GM18502 (cell line): ENCODE measurements around the gene RGS6.

Experiments
- ATAC-seq: cut with Tn5 transposase; IDR thresholded peaks from one replicate; pipeline ENCODE4 v1.9.1; 2021; ENCODE audit warnings: mild to moderate bottlenecking; ENCODE audit not compliant: unreplicated experiment, poor library complexity

Gene RGS6

DNA sequence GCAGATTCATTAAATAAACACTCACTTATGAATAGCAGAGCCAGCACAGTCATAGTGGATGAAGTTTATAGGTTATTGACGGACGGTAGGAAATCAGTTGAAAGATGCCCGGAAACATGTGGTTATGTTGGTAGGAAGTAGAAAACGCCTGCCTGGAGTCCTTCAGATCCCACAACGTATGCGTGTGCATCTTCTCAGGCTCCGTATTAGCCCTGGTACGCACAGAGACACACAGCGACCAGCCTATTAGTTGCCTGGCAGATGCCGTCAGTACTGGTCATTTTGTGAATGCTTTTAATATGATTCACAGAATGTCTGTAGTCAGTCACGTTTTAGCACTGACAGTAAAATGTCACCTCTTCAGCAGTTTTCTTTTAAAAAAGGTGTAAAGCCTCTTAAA is 196.4 kb downstream of the RGS6 start:
- ATAC-seq: no peak

DNA sequence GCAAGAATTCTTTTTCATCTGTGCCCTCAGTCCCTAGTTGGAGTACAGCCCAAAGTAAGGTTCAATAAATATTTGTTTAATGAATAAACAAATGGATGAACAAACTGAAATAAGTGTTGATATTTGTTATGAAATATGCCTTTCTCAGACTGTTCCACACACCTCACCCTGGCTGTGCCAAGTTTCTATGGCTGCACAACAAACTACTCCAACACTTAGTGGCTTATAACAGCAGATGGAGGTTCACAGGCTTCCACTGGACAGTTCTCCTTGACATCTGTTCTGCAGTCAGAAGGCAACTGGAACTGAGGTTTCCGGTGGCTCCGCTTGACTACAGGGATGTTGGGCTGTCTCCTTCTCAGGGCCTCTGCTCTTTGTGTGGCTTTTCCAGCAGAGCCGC is 197.1 kb downstream of the RGS6 start:
- no peak for ATAC-seq

DNA sequence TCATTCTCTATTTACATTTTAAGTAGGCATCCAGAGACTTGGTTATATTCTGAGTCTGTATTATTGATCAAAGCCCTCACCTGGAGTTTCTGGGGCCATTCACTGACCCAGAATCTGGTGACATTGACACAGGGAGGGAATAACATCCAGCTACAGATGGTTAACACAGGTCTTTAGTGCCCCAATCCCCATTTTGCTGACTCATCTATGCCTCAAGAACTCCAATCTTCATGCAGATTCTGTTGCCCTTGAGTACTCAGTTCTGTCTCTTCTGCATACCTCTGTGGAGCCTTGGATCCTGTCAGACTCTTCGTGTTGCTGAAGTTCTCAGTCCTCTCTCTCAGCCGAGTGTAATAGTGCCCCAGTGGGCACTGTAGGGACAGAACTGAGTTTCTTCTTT is 208.9 kb downstream of the RGS6 start:
- no peak for ATAC-seq

DNA sequence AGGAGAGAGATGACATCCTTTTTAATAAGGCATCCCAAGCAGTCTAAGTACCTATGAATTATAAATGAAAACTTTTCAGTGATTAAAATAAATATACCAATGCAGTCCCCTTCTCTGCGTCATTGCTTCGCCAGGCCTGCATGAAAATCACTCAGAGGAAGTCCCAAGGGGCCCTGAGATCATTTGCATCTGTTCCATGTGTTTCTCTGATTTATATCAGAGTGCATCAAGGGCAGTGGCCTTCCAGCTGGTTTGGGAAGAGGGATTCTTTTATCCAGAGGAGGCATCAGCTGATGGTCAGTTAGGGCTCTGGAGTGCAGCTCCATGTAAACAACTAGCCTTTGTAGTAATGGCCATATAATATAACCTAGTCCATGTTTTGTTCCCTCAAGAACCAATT is 210.1 kb downstream of the RGS6 start:
- no peak for ATAC-seq

DNA sequence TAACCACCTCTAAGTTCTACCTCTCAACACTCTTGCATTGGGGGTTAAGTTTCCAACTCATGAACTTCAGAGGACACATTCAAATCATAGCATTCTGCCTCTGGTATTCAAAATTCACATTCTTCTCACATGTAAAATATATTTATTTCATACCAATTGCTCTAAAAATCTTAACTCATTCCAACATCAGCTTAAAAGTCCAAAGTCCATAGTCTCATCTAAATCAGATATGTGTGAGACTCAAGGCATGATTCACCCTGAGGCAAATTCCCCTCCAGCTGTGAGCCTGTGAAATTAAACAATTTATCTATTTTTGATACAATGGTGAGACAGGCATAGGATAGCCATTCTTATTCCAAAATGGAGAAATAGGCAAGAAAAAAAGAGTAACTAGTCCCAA is 214.0 kb downstream of the RGS6 start:
- ATAC-seq: no peak

DNA sequence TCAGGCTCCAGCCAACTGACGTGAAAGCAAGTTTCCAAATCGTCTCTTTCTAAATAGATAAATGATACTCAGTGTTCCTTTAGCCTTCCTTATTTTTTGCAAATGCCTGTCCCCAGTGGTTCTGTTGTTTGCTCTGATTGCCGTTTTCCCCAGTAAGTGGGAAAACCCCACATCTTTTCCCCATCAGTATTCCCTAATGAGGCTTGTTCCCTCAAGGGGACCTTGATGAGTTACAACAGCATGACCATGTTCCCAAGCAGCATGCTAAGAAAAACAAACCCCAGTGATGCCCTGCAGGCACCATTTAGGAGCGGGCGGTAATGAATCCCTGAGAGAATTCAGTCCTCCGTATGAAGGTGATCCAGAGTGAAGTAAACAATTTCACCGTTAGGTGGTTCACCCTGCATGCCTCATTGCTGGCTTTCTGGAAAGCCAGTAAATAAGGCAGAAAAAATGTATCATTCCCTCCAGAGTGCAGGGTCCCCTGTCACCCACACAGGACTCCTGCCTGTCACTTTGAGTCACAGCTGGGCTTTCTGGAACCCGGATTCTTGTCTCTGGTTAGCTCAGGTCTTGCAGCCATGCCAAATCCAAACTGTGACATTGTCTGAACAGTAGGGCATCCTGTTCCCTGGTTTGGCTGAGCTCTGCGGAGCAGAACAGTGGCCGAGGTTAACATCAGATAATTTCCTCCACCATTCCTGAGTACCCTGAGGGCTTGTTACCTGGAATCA is 222.6 kb downstream of the RGS6 start:
- no peak for ATAC-seq

DNA sequence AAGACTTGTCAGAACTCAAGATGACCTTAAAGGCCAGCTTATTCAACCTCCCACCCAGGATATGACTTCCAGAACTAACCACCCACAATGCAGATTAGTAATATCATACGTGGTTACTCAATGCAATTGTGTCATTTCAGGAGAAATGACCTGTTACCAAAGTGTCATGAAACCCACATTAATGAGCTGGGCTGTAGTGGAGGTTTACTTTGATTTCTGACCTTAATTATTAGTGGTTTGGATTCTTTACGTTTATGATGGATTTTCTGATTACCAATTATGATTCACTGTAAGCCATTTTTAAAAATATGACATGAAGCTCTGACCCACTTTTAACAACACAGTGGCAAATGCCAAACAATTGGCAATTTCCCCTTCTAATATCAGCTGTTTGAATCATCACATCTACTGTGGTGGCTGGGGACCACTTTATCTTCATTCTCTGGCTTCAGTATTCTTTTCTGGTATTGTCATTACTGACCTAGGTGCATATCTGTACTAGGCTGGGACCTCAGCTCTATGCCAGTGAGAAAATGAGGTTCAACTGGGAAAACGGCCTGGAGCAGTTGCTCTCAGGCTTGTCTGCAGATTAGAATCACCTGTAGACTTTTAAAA is 223.3 kb downstream of the RGS6 start:
- ATAC-seq: no peak

DNA sequence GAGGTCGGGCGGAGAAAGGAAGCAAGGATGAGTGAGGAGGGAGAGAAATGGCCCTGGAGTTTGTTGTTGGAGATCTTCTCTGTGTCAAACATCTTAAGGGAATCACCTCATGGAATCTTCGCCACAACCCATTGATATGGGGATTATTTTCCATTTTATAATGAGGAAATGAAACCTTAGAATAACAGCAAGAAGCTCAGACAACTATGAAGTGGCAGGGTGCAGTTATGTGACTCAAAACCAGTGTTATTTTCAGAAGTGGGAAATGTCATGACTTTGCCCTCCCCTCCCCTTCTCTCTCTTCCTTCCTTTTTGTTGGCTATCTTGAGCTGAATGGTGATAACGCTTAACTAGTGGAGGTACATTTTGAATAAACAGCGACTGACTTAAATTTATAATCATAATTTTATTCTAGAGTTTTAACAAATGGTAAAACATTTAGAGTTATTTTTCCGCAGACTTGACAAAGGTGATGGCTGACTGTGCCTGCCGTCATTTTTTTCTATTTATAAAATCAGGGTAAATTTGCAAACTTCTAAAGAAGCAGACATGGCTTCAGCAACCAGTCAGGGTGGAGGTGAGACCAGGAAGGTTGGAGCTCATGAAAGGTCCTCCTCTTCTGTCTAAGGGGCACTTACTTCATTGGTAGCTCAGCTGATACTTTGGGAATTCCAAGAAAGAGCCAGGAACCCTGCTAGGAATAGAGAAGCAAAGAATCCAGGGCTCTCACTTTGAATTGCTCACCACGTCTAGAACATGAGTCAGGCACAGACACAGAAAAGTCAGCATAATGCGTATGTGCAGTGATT is 232.4 kb downstream of the RGS6 start:
- no peak for ATAC-seq

DNA sequence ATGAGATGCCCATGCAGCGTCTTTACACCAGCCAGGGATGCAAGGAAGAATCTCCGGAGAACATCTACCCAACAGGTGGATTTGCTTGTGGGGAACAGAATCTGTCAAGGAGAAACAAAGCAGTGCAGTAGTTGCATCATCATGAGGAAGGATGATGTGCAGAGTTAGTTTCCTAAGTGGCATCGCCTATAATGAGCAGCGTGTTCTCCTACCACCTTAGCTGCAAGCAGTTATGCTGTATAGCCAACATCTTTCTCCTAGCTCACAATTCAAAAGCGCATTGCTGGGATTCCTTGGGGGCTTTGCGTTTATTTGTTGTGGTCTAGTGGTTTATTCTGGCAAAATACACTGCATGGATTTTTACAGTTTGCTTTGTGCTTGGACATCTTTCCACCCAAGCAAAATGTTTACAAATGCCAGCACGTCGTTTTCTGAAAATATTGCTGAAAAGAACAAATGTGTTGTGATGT is 233.0 kb downstream of the RGS6 start:
- no peak for ATAC-seq

DNA sequence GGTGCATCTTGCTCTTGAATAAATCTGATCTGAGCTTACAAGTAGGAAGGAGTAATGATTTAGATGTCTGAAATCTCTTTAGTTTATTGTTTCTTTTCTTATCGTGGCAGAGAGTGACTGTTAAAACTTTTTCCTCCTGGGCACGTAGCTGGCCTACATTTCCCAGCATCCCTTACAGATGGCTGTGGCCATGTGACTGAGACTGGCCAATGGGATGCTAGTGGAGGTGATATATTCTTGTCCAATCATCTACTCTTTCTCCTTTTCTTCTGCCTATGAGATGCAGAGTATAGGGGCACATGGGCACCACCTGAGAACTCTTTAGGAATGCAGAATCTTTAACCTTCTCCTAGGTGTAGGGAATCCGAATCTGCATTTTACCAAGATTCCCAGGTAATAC is 237.3 kb downstream of the RGS6 start:
- no peak for ATAC-seq

DNA sequence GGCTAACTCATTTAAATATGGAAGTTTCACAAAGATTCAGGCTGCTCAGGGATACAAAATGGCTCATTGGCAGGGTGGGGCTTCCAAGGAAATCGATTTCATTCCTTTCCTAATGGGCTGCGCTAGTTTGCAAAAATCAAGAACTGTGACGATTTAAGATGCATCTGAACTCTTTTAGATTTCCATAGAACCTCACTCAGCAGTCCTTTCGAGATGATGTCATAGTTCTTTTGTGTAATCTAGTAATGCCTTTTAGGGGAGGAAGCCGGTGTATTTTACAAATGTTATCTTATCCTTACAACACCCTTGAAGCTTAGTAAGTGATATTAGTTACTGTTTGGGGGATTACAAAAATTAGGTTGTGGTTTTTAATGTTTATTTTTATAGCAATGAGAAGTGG is 239.8 kb downstream of the RGS6 start:
- ATAC-seq: no peak

DNA sequence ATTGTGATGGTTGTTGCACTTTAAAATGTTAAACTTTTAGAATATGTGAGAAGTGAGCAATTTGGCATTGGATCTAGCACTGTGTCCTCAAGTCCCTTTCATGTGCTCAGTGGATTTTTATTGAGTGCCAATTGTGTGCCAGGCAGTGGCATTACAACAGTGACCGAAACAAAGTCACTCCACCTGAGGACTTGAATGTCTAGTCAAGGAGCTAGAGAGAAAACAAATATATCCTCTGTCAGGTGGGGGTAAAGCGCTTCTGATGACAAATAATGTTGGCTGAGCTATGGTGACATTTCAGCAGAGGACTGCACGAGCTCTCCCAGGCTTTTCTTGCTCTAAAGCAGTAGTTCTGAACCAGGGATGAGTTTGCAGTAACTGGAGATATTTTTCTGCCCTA is 240.4 kb downstream of the RGS6 start:
- no peak for ATAC-seq

DNA sequence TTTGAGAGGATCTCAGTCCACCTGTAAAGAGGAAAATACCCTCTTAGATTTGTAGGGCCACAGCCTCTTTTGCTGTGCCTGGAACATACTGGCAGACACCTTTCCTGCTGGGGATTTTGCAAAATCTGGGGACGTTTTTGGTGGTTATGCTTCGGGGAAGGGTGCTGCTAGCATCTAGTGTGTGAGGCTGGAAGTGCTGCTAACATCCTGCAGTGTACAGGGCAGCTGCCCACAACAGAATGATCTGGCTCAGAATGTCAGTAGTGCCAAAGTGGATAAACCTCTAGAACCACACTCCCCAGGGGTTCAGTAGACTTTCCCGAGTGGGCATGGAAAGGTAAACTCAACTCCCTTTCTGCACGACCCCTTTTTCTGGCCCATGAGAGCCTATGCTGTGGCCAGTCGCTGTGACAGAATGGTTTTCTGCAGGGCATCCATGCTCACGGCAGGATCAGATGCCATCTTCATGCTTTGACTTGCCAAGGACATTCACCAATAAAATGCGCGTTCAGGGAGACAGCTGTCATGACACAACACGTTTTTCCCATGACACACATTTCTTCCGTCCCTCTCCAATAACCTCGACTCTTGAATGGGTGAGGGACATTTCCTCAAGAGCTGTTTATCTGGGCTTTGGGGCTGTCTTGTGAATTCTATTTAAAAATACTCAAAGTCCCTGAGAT is 240.9 kb downstream of the RGS6 start:
- ATAC-seq: no peak

DNA sequence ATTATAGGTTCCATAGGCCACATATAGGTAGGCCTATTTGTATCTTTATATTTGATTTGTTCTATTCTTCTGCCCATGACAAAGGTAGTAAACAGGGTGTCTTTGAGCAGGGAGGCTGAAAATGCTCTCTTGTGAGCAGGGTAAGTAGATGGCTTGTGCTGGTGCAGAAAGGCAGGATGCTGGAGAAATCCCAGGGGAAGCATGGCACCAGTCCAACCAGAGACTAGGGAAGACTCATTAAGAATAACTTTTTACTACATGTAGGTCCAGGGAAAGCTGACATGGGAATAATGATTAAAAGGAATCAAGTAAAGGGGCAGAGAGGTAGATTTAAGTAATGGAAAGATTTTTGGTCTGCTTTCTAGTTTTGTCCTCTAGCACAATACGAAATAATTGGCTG is 245.0 kb downstream of the RGS6 start:
- ATAC-seq: no peak

DNA sequence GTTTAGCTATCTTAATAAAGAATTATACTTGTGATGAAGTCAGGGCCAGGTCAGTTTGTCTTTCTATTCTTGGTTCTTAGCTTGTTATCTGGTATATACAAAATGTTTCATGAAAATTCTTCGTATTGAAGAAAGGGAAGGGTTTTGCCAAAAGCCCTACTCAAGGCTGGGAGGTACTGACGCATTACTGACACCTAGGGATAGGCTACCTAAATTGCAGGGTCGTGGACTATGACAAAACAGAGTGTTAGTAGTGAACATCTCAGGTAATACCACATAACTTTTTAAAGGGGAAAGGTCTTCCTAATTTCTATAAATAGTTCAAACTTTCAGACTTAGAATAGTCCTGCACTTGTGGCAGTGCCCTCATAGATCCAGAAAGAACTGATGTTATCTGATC is 246.3 kb downstream of the RGS6 start:
- ATAC-seq: no peak

DNA sequence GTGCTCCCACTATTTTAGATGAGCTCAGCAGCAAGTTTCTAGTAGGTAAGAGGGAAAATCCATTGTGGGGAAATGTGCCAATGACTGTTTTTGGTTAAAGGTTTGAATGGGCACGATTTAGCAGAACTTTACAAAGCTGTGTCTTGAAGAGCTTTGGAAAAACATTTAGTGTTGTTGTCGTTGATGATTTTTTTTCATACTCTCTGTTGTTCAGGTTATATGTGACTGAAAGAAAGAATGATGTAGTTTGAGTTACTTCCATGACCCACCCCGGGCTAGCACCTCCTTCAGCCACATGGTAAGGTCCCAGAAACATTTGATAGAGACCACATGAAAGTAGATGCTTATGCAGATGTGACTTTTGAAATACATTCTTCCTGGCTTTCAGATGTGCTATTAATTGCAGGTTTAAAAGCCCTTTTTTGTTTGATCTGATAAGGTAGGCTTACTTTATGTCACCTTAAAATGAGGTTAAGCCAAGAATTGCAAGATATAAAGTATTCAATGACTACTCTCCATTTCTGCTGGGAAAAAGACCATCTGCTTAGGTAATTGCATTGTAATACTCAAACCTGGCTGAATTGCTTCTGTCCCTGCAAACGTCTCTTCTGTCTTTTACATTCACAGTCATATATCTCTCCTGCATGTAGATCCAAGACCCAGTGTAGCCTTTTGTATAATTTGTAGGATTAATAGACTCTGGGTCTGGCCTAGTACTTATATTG is 250.6 kb downstream of the RGS6 start:
- no peak for ATAC-seq

DNA sequence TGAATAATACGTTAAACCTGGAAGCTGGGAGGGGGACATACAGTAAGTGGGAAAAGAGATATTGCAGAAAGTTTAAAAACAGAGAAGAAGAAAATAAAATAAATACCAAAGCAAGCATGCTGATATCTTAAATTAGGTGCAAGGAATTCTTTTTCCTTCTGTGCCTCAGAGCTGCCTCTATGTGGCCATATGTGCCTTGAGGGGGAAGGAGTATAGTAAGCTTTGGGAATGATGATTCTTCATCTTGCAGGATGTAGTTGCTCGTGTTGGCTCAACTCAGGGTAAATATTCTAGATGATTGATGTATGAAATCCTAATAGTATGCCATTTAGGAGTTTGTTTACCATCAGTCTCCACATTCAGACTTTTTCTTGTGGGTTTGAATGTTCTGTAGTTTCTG is 251.4 kb downstream of the RGS6 start:
- no peak for ATAC-seq

DNA sequence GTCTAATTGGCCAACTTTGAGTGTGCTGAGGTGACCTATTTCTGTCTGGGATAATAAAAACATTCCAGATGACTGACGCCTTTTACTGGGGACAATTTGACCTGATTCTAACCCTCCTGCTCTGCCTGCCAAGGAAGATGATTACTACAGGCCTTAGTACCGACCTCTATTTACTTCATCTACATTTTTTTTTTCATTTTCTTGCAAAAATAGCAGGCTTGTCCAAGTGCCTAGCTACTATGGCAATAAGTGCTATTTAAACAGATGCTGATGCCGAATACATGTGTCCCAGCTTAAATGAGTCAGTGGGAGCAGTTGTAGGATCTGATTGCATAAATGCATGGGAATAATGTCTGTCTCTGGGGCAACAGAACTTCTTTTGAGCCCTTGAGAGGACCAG is 254.3 kb downstream of the RGS6 start:
- no peak for ATAC-seq

DNA sequence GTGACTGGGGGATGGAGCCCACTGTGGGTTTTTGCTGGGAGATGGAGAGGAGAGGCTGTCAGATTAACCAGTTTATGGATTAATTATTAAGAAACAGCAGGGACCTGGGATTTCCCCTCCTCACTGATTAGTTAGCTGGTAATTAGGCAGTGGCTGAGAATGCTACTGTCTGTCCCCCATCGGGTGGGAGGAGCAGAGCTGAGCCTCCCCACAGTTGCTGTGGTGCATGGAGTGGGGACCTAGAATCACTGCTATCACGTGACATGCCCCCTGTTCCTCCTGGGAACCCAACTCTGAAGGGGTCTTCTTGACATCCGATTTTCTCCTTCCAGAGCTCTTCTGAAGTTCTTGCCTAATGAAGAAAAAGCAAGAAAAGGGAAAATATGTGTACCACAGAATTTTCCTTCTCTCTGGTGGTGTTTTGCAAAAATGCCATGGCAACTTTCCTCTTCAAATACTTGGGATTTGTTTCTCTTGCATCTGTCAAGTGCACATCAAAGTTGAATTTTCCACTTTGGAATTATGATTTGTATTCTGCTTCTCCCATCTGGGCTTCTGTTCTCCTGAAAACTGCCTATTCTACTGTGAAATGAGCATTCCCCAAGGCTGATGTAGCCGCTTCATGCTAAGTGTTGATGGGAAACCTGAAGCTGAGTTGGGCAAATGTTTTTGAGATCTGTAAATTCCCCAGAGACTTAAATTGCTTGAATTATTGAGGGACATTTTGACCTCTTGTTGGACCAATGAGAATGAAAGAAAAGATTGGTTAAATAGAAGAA is 264.2 kb downstream of the RGS6 start:
- ATAC-seq: no peak
